Body of pancreas (tissue), 4 donors: ENCODE results near the gene SLC8A2.
"Not testable (repeated sequence)": the region's sequence is repeated elsewhere in the genome, so short reads cannot be mapped to it uniquely, and the experiment has no call there.

Source experiments
- CTCF ChIP-seq, 7 experiments: fragments of 450-650 bp in 4 of 7; fragments of 200-600 bp in 3 of 7; sonication (generic) in 3 of 7; IDR thresholded peaks; one replicate each; pipeline ENCODE4 v1.5.1; 2016 to 2019; ENCODE audit warnings: antibody characterized with exemption in 7 of 7
- POLR2A ChIP-seq, 3 donors: fragments of 450-650 bp; IDR thresholded peaks; one replicate each; pipeline ENCODE4 v1.6.1; 2016; ENCODE audit warnings: antibody characterized with exemption in 3 of 3, mild to moderate bottlenecking in 2 of 3

DNA sequence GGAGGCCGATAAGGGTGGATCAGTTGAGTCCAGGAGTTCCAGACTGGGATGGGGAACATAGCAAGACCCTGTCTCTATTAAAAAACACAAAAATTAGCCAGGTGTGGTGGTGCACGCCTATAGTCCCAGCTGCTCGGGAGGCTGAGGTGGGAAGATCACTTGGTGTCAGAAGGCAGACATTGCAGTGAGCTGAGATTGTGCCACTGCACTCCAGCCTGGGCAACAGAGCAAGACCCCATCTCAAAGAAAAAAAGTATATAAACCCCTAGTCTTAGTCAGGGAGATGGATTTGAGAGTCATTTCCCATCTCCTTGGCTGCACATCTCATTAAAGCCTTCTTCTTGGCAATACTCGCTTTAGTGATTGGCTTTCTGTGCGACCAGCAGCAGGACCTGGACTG lies 87.8 kb downstream of the SLC8A2 start:
- not testable (repeated sequence) for TF ChIP-seq CTCF, POLR2A (IDR thresholded peaks at IDR 0.05)
